PC-3 (cell line): ENCODE results near the gene GOLGA1.

Experiments
- EZH2phosphoT487 ChIP-seq: fragments of 300-600 bp; sonication (generic); IDR thresholded peaks from 2 replicates; pipeline ENCODE4 v1.6.1; 2018; ENCODE audit warnings: mild to moderate bottlenecking, antibody characterized with exemption, low read length, borderline replicate concordance
- TF ChIP-seq, protein P1 (sequence below): fragments of 300-600 bp; sonication (generic); conservative IDR thresholded peaks from 2 replicates; pipeline ENCODE4 v1.5.1; 2017; ENCODE audit warnings: antibody characterized with exemption, low read depth, mild to moderate bottlenecking, low read length

DNA sequence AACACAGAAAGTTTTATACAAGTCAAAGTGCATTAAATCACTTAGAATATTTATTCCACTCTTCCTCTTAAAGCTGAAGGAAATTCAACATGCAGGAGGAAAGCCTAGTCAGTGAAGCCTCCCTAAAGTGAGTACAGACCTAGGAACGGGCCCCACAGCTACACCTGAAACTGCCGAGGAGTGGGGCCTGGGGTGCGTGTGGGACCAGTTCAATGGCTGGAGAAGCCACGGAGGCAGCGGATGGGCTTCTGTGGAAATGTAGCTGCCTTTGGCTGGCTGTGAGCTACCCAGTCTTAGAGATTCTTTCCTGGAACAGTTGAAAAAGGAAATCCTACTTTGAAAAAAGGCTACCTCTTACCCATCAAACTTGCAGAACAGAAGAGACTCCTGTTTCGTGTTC lies 62.4 kb downstream of the GOLGA1 start:
- TF ChIP-seq, protein P1, sequence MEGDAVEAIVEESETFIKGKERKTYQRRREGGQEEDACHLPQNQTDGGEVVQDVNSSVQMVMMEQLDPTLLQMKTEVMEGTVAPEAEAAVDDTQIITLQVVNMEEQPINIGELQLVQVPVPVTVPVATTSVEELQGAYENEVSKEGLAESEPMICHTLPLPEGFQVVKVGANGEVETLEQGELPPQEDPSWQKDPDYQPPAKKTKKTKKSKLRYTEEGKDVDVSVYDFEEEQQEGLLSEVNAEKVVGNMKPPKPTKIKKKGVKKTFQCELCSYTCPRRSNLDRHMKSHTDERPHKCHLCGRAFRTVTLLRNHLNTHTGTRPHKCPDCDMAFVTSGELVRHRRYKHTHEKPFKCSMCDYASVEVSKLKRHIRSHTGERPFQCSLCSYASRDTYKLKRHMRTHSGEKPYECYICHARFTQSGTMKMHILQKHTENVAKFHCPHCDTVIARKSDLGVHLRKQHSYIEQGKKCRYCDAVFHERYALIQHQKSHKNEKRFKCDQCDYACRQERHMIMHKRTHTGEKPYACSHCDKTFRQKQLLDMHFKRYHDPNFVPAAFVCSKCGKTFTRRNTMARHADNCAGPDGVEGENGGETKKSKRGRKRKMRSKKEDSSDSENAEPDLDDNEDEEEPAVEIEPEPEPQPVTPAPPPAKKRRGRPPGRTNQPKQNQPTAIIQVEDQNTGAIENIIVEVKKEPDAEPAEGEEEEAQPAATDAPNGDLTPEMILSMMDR = no peak
- no peak for TF ChIP-seq EZH2phosphoT487
